ENCODE data around the gene LGMN.
"Not testable (repeated sequence)": the region's sequence is repeated elsewhere in the genome, so short reads cannot be mapped to it uniquely, and the experiment has no call there.

The LGMN gene

DNA sequence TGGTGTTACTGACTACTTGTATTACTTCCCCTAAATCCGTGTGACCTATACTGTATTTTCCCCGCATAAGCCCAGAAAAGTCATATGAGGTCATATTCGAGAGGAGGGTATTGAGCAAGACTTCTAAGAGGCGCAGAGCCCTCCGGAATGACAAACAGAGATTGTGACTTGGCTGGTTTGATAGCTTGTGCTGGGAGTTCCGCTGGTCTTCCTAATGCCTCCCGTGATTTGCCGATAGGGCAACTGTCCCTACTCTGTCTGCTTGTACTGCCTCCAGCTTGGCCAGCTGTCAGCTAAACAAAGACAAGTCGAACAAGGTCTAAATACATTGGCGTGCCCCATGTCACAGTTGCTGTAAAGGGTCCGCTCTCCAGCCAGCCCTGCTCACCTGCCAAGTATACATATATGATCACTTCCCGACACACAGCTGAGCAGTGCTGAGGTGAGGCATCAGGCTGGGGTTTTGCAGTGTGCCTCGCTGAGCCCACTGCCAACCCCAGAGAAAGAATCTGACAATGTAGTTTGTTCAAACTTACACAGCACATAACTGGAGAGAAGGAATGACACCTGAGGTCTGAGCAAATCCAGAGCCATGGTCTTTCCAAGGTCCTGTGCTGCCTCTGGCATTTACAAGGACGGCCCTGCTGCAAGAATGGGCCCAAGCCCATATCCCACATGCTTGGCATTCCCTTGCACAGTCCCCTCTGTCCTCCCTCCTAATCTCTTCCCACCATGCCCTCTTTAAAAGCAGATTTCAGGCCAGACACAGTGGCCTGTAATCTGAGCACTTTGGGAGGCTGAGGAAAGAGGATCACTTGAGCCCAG lies 23.7 kb downstream of the LGMN start:
- DNase-seq, result no peak

DNA sequence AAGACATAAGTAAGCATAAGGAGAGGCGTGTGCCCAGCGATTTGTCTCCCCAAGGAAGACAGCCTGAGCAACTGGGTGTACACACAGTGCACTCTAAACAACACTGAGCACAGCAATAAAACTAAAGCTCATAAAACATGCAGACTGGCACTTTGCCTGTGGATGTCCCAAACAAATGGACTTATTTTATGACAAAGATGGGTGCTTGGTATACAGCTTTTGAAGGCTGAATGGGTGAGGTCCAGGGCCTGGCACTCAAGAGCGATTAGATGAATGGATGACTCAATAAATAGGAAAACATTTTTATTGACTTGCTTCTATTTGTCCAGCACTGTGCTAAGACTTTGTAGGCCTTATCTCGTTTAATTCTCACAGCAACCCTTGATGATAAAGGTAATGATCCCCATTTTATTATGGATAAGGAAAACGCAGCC lies 28.5 kb downstream of the LGMN start:
- no peak for DNase-seq

DNA sequence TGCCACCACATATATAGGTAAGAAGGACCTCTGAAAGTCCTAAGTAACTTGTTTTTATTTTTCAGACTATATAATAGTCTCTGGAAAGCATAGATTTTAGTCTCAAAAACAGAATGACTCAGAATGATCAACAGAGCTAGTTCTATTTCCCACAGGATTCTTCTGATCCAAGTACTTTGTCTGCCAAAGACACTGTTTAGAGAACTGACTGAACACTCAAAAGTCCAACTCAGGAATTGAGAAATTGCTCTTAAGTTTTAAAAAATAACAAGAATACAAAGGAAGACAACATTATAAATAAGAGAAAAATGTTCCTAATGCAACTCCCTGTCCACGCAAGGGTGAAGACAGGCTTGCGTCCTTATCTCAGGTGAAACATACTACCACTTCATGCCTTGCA lies 29.0 kb downstream of the LGMN start:
- DNase-seq, result no peak

DNA sequence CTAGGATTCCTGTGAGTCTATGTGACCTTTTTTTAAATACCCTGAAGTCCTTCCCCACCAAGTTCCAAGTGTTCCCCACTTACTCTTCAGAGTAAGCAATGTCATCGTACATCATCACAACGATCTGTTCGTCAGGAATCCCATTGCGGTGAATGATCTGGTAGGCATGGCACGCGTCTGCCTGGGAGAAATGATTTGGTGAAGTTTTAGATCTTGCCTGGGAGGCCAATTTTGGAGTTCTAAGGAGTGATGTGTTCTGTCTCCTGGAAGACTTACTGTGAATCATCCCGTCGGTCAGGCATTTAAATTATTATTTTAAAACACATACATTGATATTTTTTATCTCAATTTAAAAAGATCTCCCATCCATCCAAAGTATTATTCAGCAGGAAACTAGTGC lies 29.8 kb downstream of the LGMN start:
- DNase-seq, result no peak

DNA sequence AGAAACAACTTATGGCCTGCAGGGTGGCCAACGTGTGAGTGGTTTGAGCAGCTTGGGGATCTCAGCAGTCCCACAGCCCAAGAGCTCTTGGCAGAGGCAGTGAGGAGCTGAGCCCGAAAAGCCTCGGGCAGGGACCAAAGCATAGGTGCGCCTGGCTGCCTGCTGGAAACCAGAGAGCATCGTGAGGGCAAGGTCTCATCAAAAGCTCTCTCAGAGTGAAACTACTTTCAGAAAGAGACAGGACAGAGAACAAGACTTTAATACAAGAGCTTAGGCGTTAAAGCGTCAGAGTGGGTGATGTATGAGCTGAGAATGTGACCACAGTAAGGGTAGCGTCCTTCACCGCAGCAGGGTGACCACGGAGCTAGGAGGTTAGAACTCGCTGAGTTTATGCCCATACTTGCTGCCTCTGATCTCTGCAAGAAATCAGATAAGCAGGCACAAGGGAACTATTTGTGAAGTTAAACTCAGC lies 30.8 kb downstream of the LGMN start:
- DNase-seq, result no peak

DNA sequence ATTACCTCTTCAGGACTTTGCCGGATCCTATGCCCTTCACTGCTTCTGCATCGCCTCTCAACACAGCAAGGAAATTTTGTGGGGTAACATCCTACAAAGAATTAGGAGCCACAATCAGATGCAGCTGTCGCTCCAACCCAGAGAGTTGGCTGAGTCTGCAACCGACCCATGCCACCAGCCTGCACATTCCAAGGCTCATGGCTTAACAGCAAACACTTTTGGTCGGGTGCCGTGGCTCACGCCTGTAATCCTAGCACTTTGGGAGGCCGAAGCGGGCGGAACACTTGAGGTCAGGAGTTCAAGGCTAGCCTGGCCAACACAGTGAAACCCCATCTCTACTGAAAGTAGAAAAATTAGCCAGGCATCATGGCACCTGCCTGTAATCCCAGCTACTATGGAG lies 32.3 kb downstream of the LGMN start:
- no peak for DNase-seq

DNA sequence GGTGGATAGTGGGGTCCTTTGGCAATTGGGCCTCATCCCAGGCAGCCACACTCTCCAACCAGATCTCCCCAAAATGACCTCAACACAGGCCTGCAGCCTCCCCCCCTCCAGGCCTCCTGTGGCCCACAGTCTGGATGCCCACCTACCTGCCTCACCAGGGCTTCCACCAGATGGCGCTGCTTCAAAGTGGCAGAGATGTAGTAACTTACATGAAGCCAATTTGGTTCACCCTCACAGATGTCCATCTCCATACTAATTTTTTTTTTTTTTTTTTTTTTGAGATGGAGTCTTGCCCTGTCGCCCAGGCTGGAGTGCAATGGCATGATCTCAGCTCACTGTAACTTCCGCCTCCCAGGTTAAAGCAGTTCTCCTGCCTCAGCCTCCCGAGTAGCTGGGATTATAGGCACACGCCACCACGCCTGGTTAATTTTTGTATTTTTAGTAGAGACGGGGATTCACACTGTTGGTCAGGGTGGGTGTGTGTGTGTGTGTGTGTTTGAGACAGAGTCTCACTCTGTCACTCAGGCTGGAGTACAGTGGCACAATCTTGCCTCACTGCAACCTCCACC lies 33.6 kb downstream of the LGMN start:
- not testable (repeated sequence) for DNase-seq

DNA sequence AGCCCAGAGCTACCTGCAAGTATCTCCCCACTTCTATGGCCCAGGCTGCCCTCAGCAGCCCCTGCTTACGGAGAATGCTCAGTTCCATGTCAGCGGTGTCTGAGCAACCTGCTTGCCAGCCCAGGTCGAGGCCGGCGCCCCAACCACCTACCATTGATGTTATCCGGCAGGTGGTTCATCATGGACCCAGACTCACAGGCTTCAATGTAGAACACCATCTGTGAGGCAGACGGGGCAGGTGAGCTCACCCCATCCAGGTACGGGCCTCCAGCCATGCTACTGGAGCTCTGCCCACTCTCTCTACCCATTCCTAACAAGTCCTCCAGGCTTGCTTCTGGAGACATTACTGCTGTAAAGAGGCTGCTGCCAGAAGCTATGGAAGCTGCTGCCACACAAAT lies 35.8 kb downstream of the LGMN start:
- DNase-seq, result no peak

DNA sequence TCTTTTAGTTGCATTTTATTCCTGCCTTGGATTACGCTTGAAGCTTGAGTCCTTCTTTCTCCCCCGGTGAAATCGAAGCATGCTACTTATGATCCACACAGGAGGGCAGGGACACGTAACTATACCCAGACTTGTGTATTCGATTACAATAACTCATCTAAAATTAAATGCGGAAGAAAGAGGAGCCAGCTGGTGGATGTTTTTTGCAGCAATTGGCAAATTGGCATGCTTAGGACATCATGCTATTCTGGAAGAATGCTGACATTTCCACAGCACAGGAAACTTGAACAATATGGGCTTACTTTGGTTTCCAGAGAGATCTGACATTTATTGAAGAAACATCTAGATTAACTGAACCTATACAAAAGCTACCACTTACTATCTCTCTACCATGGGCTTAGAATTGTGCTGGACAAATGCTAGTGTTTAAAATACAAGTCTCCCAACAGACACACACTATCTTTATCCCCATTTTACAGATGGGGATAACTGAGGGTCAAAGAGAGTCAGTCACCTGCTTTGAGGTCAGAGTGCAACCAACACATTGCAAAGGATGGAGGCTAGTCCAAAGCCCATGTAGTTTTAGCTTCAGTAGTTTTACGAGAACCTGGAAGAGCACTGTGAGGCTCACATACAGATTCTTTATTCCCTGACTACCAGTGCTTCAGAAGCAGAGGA lies 36.3 kb downstream of the LGMN start:
- DNase-seq, result no peak

DNA sequence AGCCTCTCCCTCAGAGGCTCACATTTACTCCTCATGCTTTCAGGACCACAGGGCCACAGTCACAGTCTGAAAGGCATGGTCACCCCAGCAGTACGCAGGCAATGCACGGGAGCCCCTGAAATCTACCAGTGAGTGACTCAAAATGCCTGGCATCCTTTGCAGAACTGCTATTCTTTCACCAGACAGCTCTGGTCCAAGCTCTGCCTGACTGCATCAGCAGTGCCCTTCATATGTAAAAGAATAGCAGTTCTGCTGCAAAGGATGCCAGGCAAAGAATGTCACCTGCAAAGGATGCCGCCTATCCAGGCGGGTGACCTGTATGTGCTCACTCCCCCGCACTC lies 38.5 kb downstream of the LGMN start:
- no peak for DNase-seq

DNA sequence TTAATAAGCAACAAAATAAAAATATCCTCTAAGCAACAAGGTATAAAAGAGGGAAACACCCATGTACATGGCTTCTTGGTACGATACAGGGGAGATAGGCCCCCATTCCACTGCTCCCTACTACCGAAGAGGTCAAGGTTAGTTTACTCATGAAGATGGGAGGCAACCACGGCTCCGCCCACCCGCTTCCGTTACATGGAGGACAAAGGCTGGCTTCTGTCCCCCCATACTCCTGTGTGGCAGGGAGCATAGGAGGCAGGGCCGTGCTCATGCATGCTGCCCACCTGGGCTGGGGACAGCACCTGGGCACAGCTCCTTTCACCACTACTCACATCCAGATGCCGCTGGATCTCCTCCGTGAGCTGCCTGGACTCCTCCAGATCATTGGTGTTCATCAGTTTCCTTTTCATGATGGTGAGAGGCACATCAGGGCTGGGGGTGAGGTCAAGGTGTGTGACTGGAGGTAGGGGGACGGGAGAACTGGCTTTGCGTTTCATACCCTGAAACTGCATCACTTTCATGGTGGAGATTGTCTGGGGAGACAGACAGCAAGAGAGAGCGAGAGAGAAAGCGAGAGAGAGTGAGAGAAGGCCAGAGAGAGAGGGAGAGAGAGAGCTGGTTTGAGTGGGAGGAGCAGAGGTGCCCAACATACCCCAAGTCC lies 39.0 kb downstream of the LGMN start:
- no peak for DNase-seq

DNA sequence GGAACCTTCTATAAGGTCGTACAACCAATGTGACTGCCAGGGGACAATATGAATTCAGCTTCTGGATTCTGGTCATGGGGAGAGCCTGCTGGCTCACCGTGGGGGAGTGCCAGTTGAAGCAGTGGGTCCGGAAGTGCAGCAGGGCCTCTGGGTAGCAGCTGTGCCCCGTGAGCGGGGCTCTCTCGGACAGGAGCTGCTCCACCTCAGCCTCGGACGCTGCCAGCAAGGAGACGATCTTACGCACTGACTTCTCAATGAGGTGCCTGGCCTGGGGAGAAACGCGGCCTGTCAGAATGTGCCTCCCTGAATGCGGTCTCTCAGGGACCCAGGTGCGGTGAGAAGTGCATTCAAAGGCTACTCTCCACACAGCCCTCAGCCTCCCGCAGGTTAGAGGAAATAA lies 42.0 kb downstream of the LGMN start:
- no peak for DNase-seq

DNA sequence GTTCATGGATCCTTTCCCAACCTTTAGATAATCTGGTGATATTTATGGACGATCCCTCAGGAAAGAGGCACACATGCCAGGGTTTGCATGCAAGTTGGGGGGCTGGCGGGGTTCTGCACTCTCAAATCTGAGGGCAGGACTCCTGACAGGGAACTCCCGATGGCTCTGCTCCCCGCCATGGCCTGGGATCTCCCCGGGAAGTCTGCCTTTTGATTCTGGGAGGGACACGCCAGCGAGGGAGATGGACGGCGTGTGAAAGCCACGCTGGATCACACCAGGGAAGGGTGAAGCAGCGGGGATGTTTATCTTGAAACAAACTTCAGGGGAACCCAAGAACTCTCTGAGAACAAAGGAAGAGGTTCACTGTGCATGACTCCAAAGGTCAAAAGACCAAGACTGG lies 43.6 kb downstream of the LGMN start:
- DNase-seq, result no peak

DNA sequence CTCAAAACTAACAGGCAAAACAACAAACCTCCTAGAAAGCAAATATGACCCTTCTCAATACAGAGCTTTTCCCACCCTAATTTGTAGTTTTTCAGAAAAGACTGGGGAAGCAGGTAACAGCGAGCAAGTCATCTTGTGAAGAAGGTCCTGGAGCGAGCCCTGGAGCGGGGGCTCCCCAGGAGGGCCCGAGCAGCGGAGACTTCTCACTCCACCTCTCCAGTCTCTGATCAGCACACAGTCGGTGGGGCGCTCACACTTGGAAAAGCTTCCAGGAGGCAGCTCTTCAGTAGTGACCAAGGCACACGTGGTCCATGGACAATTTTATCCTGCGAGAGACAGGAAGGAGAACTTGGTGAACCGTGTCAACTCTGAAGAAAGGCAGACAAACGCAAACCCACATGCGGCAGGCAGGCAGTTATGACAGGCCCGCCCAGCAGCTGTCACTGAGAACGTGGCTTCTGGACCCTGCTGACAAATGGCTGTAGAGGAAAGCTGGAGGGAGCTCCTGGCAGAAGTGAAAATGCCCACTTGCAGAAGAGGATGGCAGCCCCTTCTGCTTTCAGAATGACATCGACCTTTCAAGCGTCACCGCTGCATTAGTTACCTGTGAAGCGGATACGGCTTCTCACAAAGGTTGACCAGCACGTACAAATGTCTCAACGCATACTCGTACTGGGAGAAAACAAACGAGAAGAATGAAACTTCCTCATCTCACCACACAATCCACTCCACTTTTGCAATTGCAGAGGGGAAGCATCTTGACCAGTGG lies 44.2 kb downstream of the LGMN start:
- DNase-seq, result no peak

DNA sequence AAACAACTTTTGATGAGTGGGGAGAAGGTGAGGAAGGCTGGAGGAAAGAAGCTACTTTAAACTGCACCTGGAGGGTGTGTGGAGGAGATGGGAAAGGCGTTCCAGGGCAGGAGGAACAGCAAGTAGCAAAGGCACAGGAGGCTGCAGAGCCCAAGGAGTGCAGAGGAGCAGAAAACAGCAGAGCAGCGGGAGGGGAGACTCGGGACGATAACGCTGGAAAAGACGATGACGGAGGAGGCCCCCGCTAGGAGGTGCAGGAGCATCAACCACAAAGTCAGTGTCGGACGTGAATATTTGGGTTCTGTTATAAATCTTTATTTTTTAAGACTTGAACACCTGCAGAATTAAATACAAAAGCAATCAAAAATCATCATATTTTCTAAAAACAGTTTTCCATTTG lies 44.9 kb downstream of the LGMN start:
- no peak for DNase-seq

DNA sequence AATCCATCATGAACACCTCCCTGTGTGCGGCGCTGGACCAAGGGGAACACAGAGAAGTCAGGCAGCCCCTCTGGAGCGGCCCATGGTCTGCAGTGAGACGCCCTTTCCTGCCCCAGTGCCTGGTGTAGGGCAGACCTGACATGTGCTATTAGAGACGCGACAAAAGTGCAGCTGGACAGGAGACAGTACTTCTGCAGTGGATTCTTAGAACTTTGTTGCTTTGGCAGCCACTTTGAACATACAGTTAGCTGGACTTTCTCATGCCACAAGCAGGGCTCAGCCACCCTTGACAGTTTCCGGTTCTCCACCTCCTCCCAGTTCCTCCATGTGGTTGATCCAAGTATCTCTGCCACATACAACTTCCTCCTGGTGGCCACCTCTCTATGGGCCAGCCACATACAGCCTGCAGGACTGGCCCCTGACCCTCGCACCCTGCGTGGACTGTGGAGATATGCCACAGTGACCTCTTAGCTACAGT lies 45.9 kb downstream of the LGMN start:
- DNase-seq, result no peak

DNA sequence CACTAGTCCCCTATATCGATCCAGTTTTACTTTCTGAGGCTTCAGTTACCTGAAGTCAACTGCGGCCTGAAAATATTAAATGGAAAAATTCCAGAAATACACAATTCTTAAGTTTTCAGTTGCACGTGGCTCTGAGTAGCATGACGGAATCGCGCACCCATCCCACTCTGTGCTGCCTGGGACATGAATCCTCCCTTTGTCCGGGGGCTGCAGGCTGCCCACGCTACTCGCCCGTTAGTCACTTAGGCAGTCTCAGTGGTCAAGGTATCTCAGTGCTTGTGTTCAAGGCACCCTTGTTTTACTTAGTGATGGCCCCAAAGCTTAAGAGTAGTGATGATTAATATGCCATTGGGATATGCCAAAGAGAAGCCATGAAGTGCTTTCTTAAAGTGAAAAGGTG lies 46.6 kb downstream of the LGMN start:
- no peak for DNase-seq

DNA sequence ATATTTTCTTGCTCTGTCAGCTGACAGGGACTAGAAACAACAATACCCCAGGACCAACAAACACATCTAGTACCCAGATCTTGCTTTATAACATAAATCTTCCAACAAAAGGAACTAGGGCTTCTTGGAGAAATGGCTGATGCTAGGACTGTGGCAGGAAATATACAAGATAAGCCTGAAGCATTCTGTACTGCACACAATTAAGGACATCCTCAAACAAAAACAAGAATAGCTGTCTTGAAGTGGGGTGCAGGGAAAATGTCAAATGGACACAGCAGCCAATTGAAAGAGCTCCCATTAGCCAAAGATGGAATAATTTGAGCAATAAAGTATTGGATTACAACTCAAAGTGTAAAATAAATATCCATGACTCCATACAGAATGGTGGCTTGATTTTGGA lies 50.0 kb downstream of the LGMN start:
- DNase-seq, result no peak

DNA sequence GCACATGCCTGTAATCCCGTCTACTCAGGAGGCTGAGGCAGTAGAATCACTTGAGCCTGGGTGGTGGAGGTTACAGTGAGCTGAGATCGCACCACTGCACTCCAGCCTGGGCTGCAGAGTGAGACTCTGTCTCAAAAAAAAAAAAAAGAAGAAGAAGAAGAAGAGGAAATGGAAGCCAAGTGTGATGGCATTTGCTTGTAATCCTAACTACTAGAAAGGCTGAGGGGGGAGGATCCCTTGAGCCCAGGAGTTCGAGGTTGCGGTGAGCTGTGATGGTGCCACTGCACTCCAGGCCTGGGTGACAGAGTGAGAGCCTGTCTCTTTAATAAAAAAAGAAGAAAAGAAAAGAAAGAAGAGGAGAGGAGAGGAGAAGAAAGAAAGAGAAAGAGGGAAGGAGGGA lies 52.1 kb downstream of the LGMN start:
- DNase-seq, result no peak

DNA sequence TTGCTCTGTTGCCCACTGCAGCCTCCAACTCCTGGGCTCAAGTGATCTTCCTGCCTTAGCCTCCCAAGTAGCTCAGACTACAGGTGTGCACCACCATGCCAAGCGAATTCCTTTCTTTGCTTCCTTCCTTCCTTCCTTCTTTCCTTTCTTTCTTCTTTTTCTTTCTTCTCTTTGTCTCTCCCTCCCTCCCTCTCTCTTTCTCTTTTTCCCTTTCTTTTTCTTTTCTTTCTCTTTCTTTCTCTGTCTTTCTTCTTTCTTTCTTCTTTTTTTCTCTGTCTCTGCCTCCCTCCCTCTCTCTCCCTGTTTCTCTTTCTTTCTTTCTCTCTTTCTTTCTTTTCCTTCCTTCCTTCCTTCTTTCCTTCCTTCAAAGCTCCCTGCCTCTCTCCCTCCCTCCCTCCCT lies 52.9 kb downstream of the LGMN start:
- no peak for DNase-seq

DNA sequence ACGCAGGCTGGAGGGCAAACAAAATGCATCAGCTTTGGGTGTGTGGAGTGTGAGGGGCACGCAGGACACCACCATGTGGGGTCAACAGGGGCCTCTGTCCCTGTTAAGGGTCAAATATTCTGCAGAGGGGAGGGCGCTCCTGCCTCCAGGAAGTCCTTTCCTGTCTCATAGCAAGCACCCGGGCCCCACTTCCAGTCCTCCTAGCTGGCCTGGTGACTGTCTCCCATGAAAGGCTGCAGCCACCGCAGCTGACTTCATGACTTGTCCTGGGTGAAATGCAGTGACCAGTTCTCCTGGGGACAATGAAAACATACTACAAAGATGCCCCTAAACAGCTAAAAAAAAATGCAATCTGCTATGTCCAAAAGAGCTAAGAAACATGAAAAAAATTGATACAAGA lies 53.6 kb downstream of the LGMN start:
- DNase-seq, result no peak

DNA sequence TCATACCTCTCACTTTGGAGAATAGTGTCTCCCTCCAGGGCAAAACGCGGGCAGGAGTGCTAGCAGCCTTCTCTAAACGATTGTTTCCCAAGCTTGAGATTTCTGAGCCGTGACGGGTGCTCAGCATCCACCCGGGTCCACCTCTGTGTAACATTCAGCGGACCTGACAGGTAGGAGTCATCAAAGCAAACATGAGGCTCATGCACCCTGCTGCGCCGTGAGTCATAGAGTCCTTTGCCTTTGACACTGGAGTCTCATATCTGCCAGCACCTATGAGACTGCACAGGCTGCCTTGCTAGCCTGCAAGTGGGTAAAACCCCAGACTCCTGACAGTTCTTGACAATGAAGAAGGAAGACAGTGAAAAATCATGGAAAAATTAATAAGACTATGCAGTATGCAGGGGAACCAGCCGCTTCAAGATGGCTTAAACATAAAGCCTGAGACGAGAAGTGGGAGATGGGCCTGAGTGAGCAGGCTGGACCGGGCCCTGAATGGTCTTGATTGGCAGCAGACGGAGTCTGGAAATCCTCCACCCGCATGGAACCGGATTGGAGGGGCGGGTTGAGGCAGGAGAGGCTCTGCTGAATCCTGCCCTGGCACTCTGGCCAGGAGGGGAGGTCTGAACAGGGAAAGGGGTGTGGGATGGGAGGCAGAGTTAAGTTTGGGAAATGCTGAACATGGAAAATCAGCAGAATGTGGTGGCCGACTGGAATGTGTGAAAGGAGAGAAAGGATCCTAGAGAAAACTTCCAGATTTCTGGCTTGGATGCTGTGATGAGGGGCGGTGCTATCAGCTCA lies 54.2 kb downstream of the LGMN start:
- peak; percentile 81 for DNase-seq

Measured in NCI-H187 treated with DMSO at 0.1 percent for 48 hours (cell line).